Measurements from ENCODE around the gene DNAH6. TPM values are rescaled to one million over a fixed set of nuclear protein-coding genes. Genes with fewer than 3 reads are reported as not detected.
"Not testable (repeated sequence)": the region's sequence is repeated elsewhere in the genome, so short reads cannot be mapped to it uniquely, and the experiment has no call there.

DNAH6 gene
- total RNA-seq (2014; rRNA removed; shearing (Covaris generic)) = 0.02 TPM in 1 of 2 replicates, not detected in the other

GRCh38 chr2:84516234-84516986 lies at the start of gene DNAH6:
DNAH6 (plus strand) TSS chr2:84516498; CDS start chr2:84517827, 1,329 bp downstream.
- DNase-seq (ENCODE audit: low read depth) = peak; percentile 95

DNA sequence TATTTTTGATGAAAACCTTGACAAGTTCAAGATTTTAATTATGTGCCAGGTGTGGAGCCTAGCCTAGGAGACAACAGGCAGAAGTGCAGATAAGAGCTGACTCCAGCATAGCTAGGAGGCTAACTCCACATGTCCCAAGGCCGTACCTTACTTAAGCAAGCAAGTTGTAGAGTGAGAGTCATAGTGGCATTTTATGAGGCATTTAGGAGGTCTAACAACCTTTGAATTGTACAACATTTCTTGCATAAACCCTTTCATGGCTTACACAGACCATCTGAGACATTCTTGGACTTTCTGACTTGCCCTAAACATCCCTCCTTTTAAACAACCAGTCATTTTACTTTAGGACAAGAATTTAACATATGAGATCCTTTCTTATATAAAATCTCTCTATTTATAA lies 48.9 kb upstream of the DNAH6 start:
- DNase-seq (ENCODE audit: low read depth) = no peak

GRCh38 chr2:84472423-84472822 lies 43.9 kb upstream of the DNAH6 start:
- not testable (repeated sequence) for DNase-seq (ENCODE audit: low read depth)

- DNase-seq (ENCODE audit: low read depth) = no peak
Measured at GRCh38 chr2:84472856-84473565, 43.3 kb upstream of the DNAH6 start.

DNA sequence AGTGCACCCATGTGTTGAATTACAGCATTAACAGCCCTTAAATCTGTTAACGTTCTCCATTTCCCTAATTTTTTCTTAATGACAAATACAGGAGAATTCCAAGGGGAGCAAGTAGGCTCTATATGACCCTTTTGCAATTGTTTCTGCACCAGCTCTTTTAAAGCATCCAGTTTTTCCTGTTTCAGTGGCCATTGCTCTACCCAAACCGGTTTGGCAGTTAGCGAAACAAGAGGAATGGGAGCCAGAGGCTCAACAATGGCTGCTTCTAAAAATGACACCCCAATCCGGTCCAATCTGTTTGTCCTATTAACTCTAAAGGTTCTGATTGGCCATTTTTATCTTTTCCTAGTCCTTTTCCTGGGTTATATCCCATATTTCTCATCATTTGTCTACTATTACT lies 42.1 kb upstream of the DNAH6 start:
- no peak for DNase-seq (ENCODE audit: low read depth)

DNA sequence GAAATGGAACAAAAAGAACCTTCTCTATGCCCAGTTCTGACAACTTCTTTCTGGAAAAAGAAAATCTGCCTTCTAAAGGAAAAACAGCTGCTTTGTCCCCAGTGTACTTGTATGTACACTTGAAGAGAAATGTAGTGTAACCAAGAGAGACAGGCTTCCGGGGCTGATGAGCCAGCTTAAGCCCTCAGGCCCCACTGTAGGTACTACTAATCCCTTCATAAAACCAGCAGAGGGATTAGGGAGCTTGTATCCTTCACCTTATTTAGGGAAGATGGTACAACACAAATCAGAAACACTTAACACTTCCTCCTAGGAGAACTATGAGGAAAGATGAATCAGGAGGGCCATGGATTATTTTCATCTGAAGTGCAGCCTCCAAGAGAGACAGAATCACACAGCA lies 38.4 kb upstream of the DNAH6 start:
- no peak for DNase-seq (ENCODE audit: low read depth)

GRCh38 chr2:84478867-84479266 lies 37.4 kb upstream of the DNAH6 start:
- DNase-seq (ENCODE audit: low read depth) = no peak

DNA sequence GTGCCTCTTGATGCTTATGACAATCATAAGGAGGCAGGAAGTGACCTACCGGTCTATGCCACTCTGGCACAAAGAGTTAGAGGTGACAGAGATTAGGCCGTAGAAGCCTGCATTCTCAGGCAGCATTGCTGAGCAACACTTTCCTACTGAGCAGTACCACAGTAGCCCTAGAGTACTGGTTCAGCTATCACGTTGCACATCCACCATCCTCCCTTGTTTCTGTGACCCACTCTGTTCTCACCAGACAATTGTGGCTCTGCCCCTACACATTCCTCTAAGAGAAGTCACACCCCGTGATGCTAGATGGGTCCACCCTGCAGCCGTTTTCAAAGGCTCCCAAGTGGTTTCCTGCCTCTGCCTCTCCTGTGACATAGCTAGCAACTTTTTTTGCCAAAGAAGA lies 34.6 kb upstream of the DNAH6 start:
- peak; percentile 66 for DNase-seq (ENCODE audit: low read depth)

DNA sequence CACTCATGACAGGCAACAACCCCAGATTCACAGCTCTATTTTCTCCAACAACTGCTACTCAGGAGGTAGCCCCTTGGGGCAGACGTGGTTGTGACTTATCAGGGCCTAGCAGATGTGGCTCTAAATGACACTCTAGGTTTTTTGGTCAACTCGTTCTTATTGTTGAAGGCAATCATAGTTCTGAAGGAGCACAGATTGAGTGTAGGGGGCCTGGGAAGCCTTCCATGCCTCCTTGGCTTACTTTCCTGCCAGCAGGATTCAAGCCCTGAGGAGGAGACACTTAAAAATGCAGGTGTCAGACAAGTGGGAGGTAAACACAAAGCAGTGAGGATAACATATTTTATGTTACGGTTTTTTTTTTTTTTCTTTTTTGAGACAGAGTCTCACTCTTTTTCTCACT lies 33.7 kb upstream of the DNAH6 start:
- no peak for DNase-seq (ENCODE audit: low read depth)

DNA sequence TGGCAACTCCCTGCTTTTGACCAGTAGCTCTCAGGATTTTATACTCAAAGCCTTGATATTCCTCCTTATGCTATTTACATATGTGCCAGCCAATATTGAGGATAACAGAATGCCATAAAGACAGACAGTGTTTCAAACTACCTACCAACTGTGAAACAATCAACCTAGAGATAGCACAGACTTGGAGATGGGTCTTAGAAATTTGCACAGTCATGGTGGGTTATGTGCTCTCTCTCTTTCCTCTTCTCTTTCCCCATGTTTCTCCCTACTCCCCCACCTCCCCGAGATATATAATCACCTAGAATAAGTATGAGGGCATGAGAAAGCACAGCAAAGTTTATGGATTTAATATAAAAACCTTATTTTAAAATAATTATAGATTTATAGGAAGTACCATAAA lies 33.0 kb upstream of the DNAH6 start:
- no peak for DNase-seq (ENCODE audit: low read depth)

DNA sequence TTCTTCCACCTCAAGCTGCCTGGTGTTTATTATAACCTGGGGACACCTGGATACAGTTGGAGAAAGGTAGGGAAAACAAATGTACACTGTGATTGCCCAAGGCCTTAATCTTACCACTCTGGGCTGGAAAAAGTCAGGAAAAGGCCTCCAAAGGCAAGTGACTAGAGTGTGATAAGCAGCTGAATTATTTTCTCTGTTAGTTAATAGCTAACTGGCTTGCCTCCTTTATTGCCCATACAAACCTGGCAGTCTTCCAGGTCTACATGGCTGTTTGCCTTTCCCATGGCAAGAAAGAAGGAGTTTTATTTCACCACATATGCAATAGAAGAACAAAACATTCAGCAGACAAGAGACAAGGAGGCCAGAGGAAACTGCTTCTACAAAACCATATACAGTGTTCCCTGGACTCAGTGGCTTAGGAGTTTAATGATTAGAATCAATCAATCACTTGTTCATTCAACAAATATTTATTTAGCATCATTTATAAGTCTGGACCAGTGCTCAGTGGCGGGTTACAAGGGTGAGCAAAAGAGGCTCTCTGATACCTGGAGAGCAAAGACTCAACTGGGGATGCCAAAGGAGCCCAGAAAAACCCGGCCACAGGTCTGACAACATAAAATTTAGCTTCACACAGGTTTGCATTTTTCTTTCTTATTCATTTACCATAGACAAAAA lies 29.7 kb upstream of the DNAH6 start:
- DNase-seq (ENCODE audit: low read depth) = no peak

DNA sequence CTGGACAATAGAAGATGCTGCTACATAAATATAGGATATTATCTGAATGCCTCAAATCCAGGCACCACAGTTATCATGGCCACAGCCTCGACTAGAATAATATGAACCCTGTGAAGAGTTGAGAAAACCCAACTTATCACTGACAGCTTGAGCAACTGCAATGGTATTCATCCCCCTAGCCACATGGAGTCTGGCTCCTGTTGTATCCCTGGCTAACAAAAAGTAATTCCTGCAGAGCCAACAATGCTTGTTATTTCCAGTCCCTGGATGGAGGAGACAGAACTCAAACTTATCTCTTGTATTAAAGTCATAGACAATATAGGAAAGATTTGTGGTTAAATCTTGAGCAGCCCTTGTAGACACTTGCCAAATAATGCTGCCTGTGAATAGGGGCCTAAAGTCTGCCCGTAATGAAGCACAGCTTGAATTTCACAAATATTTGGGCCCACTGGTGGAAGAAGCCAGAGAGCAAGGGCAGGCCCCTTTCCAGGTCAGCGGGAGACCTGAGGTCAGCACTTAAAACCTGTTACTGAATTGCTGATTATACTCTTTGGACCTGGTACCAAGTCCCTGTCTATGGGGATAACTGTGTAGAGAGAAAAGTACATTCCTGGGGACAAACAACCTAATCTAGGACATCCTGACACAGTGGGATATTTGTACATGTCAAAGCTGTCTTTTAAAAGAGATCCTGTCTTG lies 28.9 kb upstream of the DNAH6 start:
- no peak for DNase-seq (ENCODE audit: low read depth)

- no peak for DNase-seq (ENCODE audit: low read depth)
Measured at GRCh38 chr2:84491256-84491655, 25.0 kb upstream of the DNAH6 start.

- DNase-seq (ENCODE audit: low read depth) = no peak
Measured at GRCh38 chr2:84491741-84492140, 24.6 kb upstream of the DNAH6 start.

DNA sequence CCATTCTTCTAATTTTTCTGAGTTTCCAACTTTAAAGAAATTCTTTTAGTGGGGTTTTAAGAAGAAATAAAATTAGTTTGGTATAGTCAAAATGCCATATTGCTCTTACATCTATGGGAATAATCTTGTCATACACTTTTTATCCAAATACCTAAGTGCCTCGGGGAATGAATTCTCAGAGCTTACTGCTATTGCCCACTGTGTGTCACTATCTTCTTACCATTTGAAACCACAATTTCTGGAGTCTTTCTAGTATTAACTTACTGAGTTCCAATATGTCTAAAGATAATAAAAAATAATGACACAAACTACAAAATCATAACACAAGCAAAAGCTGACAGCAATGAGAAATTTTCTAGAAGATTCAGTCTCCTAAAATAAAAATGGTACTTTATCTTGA lies 23.7 kb upstream of the DNAH6 start:
- DNase-seq (ENCODE audit: low read depth) = peak; percentile 16

DNA sequence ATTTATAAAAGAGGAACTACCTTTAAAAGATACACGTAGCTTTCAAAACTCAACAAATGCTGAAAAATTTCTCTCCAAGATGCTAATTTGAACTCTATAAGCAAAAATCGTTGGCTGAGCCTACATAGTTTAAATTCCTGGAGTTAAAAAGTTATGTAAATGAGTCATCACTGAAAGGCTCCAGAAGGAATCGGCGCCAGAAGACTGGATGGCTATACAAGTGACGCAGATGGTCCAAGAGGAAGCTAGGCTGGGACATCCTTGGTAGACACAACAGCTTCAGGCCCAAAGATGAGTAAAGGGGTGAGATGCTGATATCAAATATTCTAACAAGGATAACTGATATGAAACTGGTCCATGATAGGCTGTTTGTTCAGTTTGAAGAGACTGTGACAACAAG lies 22.8 kb upstream of the DNAH6 start:
- DNase-seq (ENCODE audit: low read depth) = peak; percentile 89

GRCh38 chr2:84494070-84494469 lies 22.2 kb upstream of the DNAH6 start:
- DNase-seq (ENCODE audit: low read depth) = peak; percentile 60

DNA sequence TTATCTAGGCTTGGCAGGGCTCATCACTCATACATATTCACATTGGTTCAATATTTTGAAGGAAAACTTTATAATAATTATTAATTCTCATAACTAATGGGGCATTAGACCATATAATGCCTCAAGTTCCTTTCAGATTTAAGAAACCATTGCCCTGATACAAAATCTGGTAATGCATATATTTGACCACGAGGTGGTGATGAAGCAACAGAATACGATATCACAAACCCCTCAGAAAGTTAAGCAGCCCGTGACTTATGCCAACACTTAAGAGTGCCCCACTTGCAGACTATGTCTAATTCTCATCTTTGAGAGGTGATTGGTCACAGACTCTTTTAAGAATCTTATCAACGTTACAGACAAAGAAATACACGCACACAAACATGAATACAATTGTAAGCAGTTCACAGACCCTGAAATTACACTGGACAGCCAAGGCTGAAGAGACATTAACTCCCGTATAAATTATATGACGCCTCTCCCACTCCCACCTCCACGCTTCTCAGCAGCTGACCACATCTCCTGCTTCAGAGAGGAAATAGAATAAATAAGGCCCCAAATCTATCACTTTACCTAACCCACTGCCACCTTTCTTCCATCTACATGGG lies 20.7 kb upstream of the DNAH6 start:
- DNase-seq (ENCODE audit: low read depth) = peak; percentile 63

DNA sequence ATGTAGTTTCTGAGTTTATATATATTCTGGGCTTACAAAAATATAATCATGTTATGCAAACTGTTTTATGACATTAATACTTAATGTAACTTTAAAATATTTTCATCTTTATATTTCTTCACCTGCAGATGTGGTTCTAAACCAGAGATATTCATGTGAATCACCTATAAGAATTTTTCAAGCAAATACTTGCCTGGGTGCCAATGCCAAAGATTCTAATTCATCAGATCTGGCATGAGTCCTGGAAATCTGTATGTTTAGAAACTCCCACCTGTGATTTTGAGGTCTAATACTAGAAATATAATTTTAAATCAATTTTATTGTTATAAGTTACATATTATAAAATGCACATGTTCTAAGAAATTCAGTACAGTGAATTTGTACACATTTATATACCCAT lies 19.9 kb upstream of the DNAH6 start:
- no peak for DNase-seq (ENCODE audit: low read depth)

- no peak for DNase-seq (ENCODE audit: low read depth)
Measured at GRCh38 chr2:84497285-84497684, 19.0 kb upstream of the DNAH6 start.

GRCh38 chr2:84498150-84498799 lies 18.0 kb upstream of the DNAH6 start:
- no peak for DNase-seq (ENCODE audit: low read depth)
